Rectal smooth muscle tissue (tissue), 1 donor: ENCODE results near the gene CYTH1.
"Not testable (repeated sequence)": the region's sequence is repeated elsewhere in the genome, so short reads cannot be mapped to it uniquely, and the experiment has no call there.

ENCODE experiments used
- H3K27ac ChIP-seq: one replicate; pipeline ENCODE4 v1.7.0; 2013; ENCODE audit warnings: low read depth, low read length, inconsistent platforms
- H3K27me3 ChIP-seq: one replicate; pipeline ENCODE4 v1.7.0; 2013; ENCODE audit warnings: low read length; ENCODE audit not compliant: control insufficient read depth, insufficient read depth
- H3K36me3 ChIP-seq: one replicate; pipeline ENCODE4 v1.7.0; 2013; ENCODE audit warnings: low read length; ENCODE audit not compliant: control insufficient read depth, insufficient read depth
- H3K4me1 ChIP-seq: one replicate; pipeline ENCODE4 v1.7.0; 2013; ENCODE audit warnings: low read length; ENCODE audit not compliant: control insufficient read depth, insufficient read depth
- H3K4me3 ChIP-seq: one replicate; pipeline ENCODE4 v1.7.0; 2013; ENCODE audit warnings: low read length
- H3K9ac ChIP-seq: one replicate; pipeline ENCODE4 v1.7.0; 2013; ENCODE audit warnings: low read length

The CYTH1 gene

GRCh38 chr17:78780335-78780734 is 1.7 kb downstream of the CYTH1 start:
- Histone ChIP-seq H3K4me1 (peaks cover 3% of the 10 kb centered on the region), H3K9ac (peak overlapping the region; percentile 45), H3K36me3 (no peaks in the 10 kb centered on the region), H3K27ac (no peak overlapping the region), H3K4me3 (peak overlapping the region; percentile 38), H3K27me3 (no peaks in the 10 kb centered on the region)

- Histone ChIP-seq H3K9ac (no peak overlapping the region), H3K4me3 (peak overlapping the region; percentile 38), H3K4me1 (peaks cover 3% of the 10 kb centered on the region), H3K27me3 (no peaks in the 10 kb centered on the region), H3K27ac (no peak overlapping the region), H3K36me3 (no peaks in the 10 kb centered on the region)
Observed at GRCh38 chr17:78779850-78780249, 2.2 kb downstream of the CYTH1 start.

GRCh38 chr17:78779286-78779651 is 2.8 kb downstream of the CYTH1 start:
- not testable (repeated sequence) for H3K4me1 ChIP-seq, H3K9ac ChIP-seq, H3K27ac ChIP-seq, H3K27me3 ChIP-seq, H3K36me3 ChIP-seq
- H3K4me3 ChIP-seq: peak overlapping the region; percentile 25

- Histone ChIP-seq H3K9ac (no peak overlapping the region), H3K4me1 (peaks cover 3% of the 10 kb centered on the region), H3K27ac (no peak overlapping the region), H3K27me3 (no peaks in the 10 kb centered on the region), H3K4me3 (no peak overlapping the region), H3K36me3 (no peaks in the 10 kb centered on the region)
Observed at GRCh38 chr17:78777881-78778280, 4.2 kb downstream of the CYTH1 start.

- Histone ChIP-seq H3K27me3 (no peaks in the 10 kb centered on the region), H3K4me1 (peaks cover 3% of the 10 kb centered on the region), H3K36me3 (no peaks in the 10 kb centered on the region), H3K27ac (no peak overlapping the region), H3K9ac (no peak overlapping the region), H3K4me3 (peak overlapping the region; percentile 33)
Observed at GRCh38 chr17:78774956-78775571, 7.0 kb downstream of the CYTH1 start.

- Histone ChIP-seq H3K9ac (no peak overlapping the region), H3K36me3 (no peaks in the 10 kb centered on the region), H3K27ac (no peak overlapping the region), H3K27me3 (no peaks in the 10 kb centered on the region), H3K4me1 (no peaks in the 10 kb centered on the region), H3K4me3 (no peak overlapping the region)
Observed at GRCh38 chr17:78774453-78774852, 7.6 kb downstream of the CYTH1 start.

GRCh38 chr17:78771758-78772382 is 10.2 kb downstream of the CYTH1 start:
- H3K4me1 ChIP-seq: no peaks in the 10 kb centered on the region
- H3K9ac ChIP-seq: no peak overlapping the region
- H3K36me3 ChIP-seq: no peaks in the 10 kb centered on the region
- no peak overlapping the region for H3K27ac ChIP-seq
- H3K4me3 ChIP-seq: no peak overlapping the region
- H3K27me3 ChIP-seq: no peaks in the 10 kb centered on the region

GRCh38 chr17:78769196-78769773 is 12.8 kb downstream of the CYTH1 start:
- Histone ChIP-seq H3K9ac (no peak overlapping the region), H3K27me3 (no peaks in the 10 kb centered on the region), H3K4me3 (no peak overlapping the region), H3K36me3 (no peaks in the 10 kb centered on the region), H3K4me1 (peaks cover 2% of the 10 kb centered on the region), H3K27ac (no peak overlapping the region)

- H3K27me3 ChIP-seq: no peaks in the 10 kb centered on the region
- H3K36me3 ChIP-seq: no peaks in the 10 kb centered on the region
- no peak overlapping the region for H3K4me3 ChIP-seq
- no peak overlapping the region for H3K9ac ChIP-seq
- peaks cover 2% of the 10 kb centered on the region for H3K4me1 ChIP-seq
- H3K27ac ChIP-seq: no peak overlapping the region
Observed at GRCh38 chr17:78767806-78768205, 14.3 kb downstream of the CYTH1 start.

GRCh38 chr17:78766743-78767294 is 15.3 kb downstream of the CYTH1 start:
- Histone ChIP-seq H3K9ac (no peak overlapping the region), H3K36me3 (no peaks in the 10 kb centered on the region), H3K4me3 (no peak overlapping the region), H3K27me3 (no peaks in the 10 kb centered on the region), H3K4me1 (peaks cover 2% of the 10 kb centered on the region), H3K27ac (no peak overlapping the region)

GRCh38 chr17:78766225-78766624 is 15.8 kb downstream of the CYTH1 start:
- Histone ChIP-seq H3K27ac (no peak overlapping the region), H3K4me3 (no peak overlapping the region), H3K9ac (no peak overlapping the region), H3K4me1 (peaks cover 2% of the 10 kb centered on the region), H3K36me3 (no peaks in the 10 kb centered on the region), H3K27me3 (no peaks in the 10 kb centered on the region)

GRCh38 chr17:78765821-78766220 is 16.3 kb downstream of the CYTH1 start:
- Histone ChIP-seq H3K4me3 (no peak overlapping the region), H3K9ac (no peak overlapping the region), H3K36me3 (no peaks in the 10 kb centered on the region), H3K27ac (no peak overlapping the region), H3K27me3 (no peaks in the 10 kb centered on the region), H3K4me1 (peaks cover 2% of the 10 kb centered on the region)

GRCh38 chr17:78764871-78765270 is 17.2 kb downstream of the CYTH1 start:
- Histone ChIP-seq H3K9ac (no peak overlapping the region), H3K27me3 (no peaks in the 10 kb centered on the region), H3K4me3 (no peak overlapping the region), H3K36me3 (no peaks in the 10 kb centered on the region), H3K4me1 (peaks cover 2% of the 10 kb centered on the region), H3K27ac (no peak overlapping the region)
